Transverse colon (tissue), 4 donors: ENCODE results near the gene SLC2A9. TPM values are rescaled to one million over a fixed set of nuclear protein-coding genes. Genes with fewer than 3 reads are reported as not detected.

Experiments used
- DNase-seq: peaks from one replicate; pipeline ENCODE4 v3.0.0-alpha.2; 2019
- H3K27ac ChIP-seq, 4 donors: fragments of 200-600 bp; sonication (generic); 2 replicates each; pipeline ENCODE4 v1.5.1; 2016 to 2018; ENCODE audit warnings: inconsistent platforms in 4 of 4
- H3K27me3 ChIP-seq: fragments of 200-600 bp; sonication (generic); 2 replicates; pipeline ENCODE4 v1.5.1; 2017; ENCODE audit warnings: inconsistent platforms
- H3K36me3 ChIP-seq, 4 donors: fragments of 200-600 bp; sonication (generic); 2 replicates each; pipeline ENCODE4 v1.5.1; 2017 to 2019; ENCODE audit warnings: inconsistent platforms in 4 of 4
- H3K4me1 ChIP-seq, 4 donors: fragments of 200-600 bp; sonication (generic); 2 replicates each; pipeline ENCODE4 v1.5.1; 2017 to 2020; ENCODE audit warnings: inconsistent platforms in 4 of 4
- H3K4me3 ChIP-seq, 4 donors: fragments of 200-600 bp; sonication (generic); 1 replicate in 1 of 4; 2 replicates in 3 of 4; pipeline versions ENCODE4 v1.5.1 to v1.6.1; 2017 to 2019; ENCODE audit warnings: inconsistent platforms in 4 of 4
- H3K9me3 ChIP-seq, 2 donors: fragments of 200-600 bp; sonication (generic); 2 replicates each; pipeline ENCODE4 v1.5.1; 2017 to 2019; ENCODE audit warnings: inconsistent platforms in 2 of 2
- CTCF ChIP-seq, 5 experiments: fragments of 200-600 bp in 3 of 5; fragments of 450-650 bp in 2 of 5; sonication (generic) in 3 of 5; IDR thresholded peaks; 1 replicate in 2 of 5; 2 replicates in 3 of 5; pipeline ENCODE4 v1.5.1; 2016 to 2017; ENCODE audit warnings: antibody characterized with exemption in 5 of 5, inconsistent platforms in 3 of 5, mild to moderate bottlenecking in 2 of 5, moderate library complexity in 1 of 5
- EP300 ChIP-seq: sonication (generic); formaldehyde crosslinking; IDR thresholded peaks from one replicate; pipeline ENCODE4 v1.6.1; 2017; ENCODE audit warnings: antibody characterized with exemption, low read depth
- POLR2A ChIP-seq: fragments of 450-650 bp; IDR thresholded peaks from one replicate; pipeline ENCODE4 v1.6.1; 2016; ENCODE audit warnings: antibody characterized with exemption, mild to moderate bottlenecking, moderate library complexity
- POLR2AphosphoS5 ChIP-seq, 3 donors: sonication (generic); formaldehyde crosslinking; IDR thresholded peaks; one replicate each; pipeline ENCODE4 v1.6.1; 2016; ENCODE audit warnings: antibody characterized with exemption in 3 of 3
- WGBS, 2 donors: methylation state at CpG; one replicate each; pipeline ENCODE4 v1.1.5; 2018; ENCODE audit warnings: low coverage in 1 of 2; 5-methylcytosine and 5-hydroxymethylcytosine counted together
- in situ Hi-C, 4 donors: fragments of 200-750 bp; cut with MboI; loops; one replicate each; pipeline versions ENCODE4 v1.15.0 to v1.15.1; 2017; ENCODE audit warnings: low sequenced_read_pairs in 3 of 4, low pct_ligation_motif_present in 1 of 4, low pct_unique_long_range_greater_than_20kb in 1 of 4
- intact Hi-C: fragments of 100-400 bp; cut with DNase I; formaldehyde crosslinking; loops from one replicate; pipeline ENCODE4 v1.15.1; 2023; ENCODE audit warnings: low total_unique reads
- total RNA-seq, 4 donors: library from RNA; depleted of rRNA; stranded (reverse); fragments of >200 nt; gene quantifications; one replicate each; pipeline ENCODE4 v1.1.0, GENCODE V29; 2016

The SLC2A9 gene
- total RNA-seq, 4 donors from 2014 or later = 2.2 to 4.0 (median 3.4) TPM; not detected in 1

- TF ChIP-seq EP300 (no peak), POLR2AphosphoS5 (IDR thresholded peaks at IDR 0.05) (no peak), CTCF (IDR thresholded peaks at IDR 0.05) (no peak), POLR2A (no peak)
- WGBS, 2 donors = 100% methylated on average over 1 of the region's 1 CpG; no CpG with 5 or more reads in 1 of the 2 donors
- H3K9me3 ChIP-seq = no peaks in the 10 kb centered on the region
- no peaks in the 10 kb centered on the region for H3K36me3 ChIP-seq
- intact Hi-C loops = no loop called here
- H3K4me3 ChIP-seq = no peak overlapping the region
- no peak for DNase-seq
- in situ Hi-C loops = no loop called here
- no peaks in the 10 kb centered on the region for H3K27me3 ChIP-seq
- no peak overlapping the region for H3K27ac ChIP-seq
- H3K4me1 ChIP-seq = no peaks in the 10 kb centered on the region
These were observed 87.3 kb downstream of the SLC2A9 start for GRCh38 chr4:9933956-9934355.

- Histone ChIP-seq H3K9me3 (no peaks in the 10 kb centered on the region), H3K4me1 (no peaks in the 10 kb centered on the region), H3K27me3 (no peaks in the 10 kb centered on the region), H3K27ac (no peak overlapping the region), H3K4me3 (no peak overlapping the region), H3K36me3 (no peaks in the 10 kb centered on the region)
- in situ Hi-C loops = no loop called here
- 77 to 89% methylated on average over 1 to 4 of the region's 4 CpGs for WGBS, 2 donors
- DNase-seq = no peak
- intact Hi-C loops = no loop called here
- TF ChIP-seq POLR2A (no peak), POLR2AphosphoS5 (IDR thresholded peaks at IDR 0.05) (no peak), EP300 (no peak), CTCF (IDR thresholded peaks at IDR 0.05) (no peak)
These were observed 88.1 kb downstream of the SLC2A9 start for GRCh38 chr4:9933184-9933583.

GRCh38 chr4:9932771-9933170, 88.5 kb downstream of the SLC2A9 start:
- in situ Hi-C loops (no loop called here), intact Hi-C loops (no loop called here)
- H3K4me1 ChIP-seq = no peaks in the 10 kb centered on the region
- no peak for DNase-seq
- WGBS, 2 donors = 70% methylated on average over 4 of the region's 4 CpGs; no CpG with 5 or more reads in 1 of the 2 donors
- H3K36me3 ChIP-seq = no peaks in the 10 kb centered on the region
- TF ChIP-seq EP300 (no peak), CTCF (IDR thresholded peaks at IDR 0.05) (no peak), POLR2A (no peak), POLR2AphosphoS5 (IDR thresholded peaks at IDR 0.05) (no peak)
- no peak overlapping the region for H3K27ac ChIP-seq
- no peak overlapping the region for H3K4me3 ChIP-seq
- no peaks in the 10 kb centered on the region for H3K27me3 ChIP-seq
- no peaks in the 10 kb centered on the region for H3K9me3 ChIP-seq

GRCh38 chr4:9931146-9931545, 90.2 kb downstream of the SLC2A9 start:
- WGBS, 2 donors = 88 to 100% methylated on average over 1 of the region's 1 CpG
- Histone ChIP-seq H3K9me3 (no peaks in the 10 kb centered on the region), H3K36me3 (no peaks in the 10 kb centered on the region), H3K27ac (no peak overlapping the region), H3K4me3 (no peak overlapping the region), H3K27me3 (no peaks in the 10 kb centered on the region), H3K4me1 (no peaks in the 10 kb centered on the region)
- in situ Hi-C loops (no loop called here), intact Hi-C loops (no loop called here)
- DNase-seq = no peak
- no peak for TF ChIP-seq CTCF (IDR thresholded peaks at IDR 0.05)
- TF ChIP-seq EP300 = no peak
- no peak for TF ChIP-seq POLR2AphosphoS5 (IDR thresholded peaks at IDR 0.05)
